Activated CD8-positive, alpha-beta T cell treated with anti-CD3 and anti-CD28 coated beads for 36 hours (primary cell): ENCODE measurements around the gene SH3BGR. TPM values are rescaled to one million over a fixed set of nuclear protein-coding genes. Genes with fewer than 3 reads are reported as not detected.

ENCODE experiments used
- ATAC-seq: fragments of 200-7000 bp; cut with Tn5 transposase; one replicate; pipeline ENCODE4 v1.10.0; 2021; ENCODE audit warnings: mild to moderate bottlenecking, moderate library complexity
- CTCF ChIA-PET: fragments of 350-600 bp; sonication (Branson Sonifier 250); formaldehyde crosslinking; loops from one replicate; lab custom pipeline; 2021; ENCODE audit warnings: antibody characterized with exemption; lab: Charles Lee
- POLR2A ChIA-PET: fragments of 350-600 bp; sonication (Branson Sonifier 250); formaldehyde crosslinking; loops from one replicate; lab custom pipeline; 2021; ENCODE audit warnings: antibody characterized with exemption; lab: Charles Lee
- DNase-seq: peaks from one replicate; pipeline ENCODE4 v3.0.0-alpha.2; 2020
- H3K27ac Mint-ChIP-seq: one replicate; pipeline ENCODE4 v1.8.0; 2021; ENCODE audit warnings: mild to moderate bottlenecking, mixed read lengths
- H3K27me3 Mint-ChIP-seq: one replicate; pipeline ENCODE4 v1.8.0; 2021; ENCODE audit warnings: mixed read lengths
- H3K36me3 Mint-ChIP-seq: one replicate; pipeline ENCODE4 v1.8.0; 2021; ENCODE audit warnings: low read depth, mixed read lengths
- H3K4me1 Mint-ChIP-seq: one replicate; pipeline ENCODE4 v1.8.0; 2021; ENCODE audit warnings: low read depth, mixed read lengths
- H3K4me3 Mint-ChIP-seq: one replicate; pipeline ENCODE4 v1.8.0; 2021; ENCODE audit warnings: mild to moderate bottlenecking, moderate library complexity, mixed read lengths
- H3K9me3 Mint-ChIP-seq: one replicate; pipeline ENCODE4 v1.8.0; 2021; ENCODE audit warnings: mixed read lengths
- CTCF ChIP-seq: fragments of 200-600 bp; IDR thresholded peaks from one replicate; pipeline ENCODE4 v1.8.0; 2022; ENCODE audit warnings: antibody characterized with exemption, mild to moderate bottlenecking
- intact Hi-C: fragments of 100-400 bp; cut with micrococcal nuclease; formaldehyde crosslinking; loops from one replicate; pipeline ENCODE4 v1.10.0; 2022
- total RNA-seq, 2 experiments: library from RNA; stranded (reverse); gene quantifications; one replicate each; pipeline ENCODE4 v1.2.3, GENCODE V29; 2021

The SH3BGR gene
- total RNA-seq, 2 experiments from 2014 or later, result 4.5 to 4.8 TPM

GRCh38 chr21:39531064-39531463, 79.3 kb downstream of the SH3BGR start:
- Mint-ChIP-seq H3K36me3 (no peaks in the 10 kb centered on the region), H3K9me3 (no peaks in the 10 kb centered on the region), H3K27ac (no peak overlapping the region), H3K27me3 (peaks cover 12% of the 10 kb centered on the region), H3K4me3 (no peak overlapping the region), H3K4me1 (no peaks in the 10 kb centered on the region)
- TF ChIP-seq CTCF, result no peak
- ATAC-seq (no peak), DNase-seq (no peak)
- CTCF ChIA-PET, result interaction anchor here (1.8 kb wide), 1 partner anchor 13 kb away, joined by 10 read pairs; no protein-coding TSS in a partner anchor
- POLR2A ChIA-PET, result no interaction called here
- intact Hi-C loops, result no loop called here

- POLR2A ChIA-PET, result no interaction called here
- H3K27me3 Mint-ChIP-seq, result peaks cover 12% of the 10 kb centered on the region
- intact Hi-C loops, result no loop called here
- no peak for TF ChIP-seq CTCF
- ATAC-seq (no peak), DNase-seq (no peak)
- H3K4me3 Mint-ChIP-seq, result no peak overlapping the region
- no peak overlapping the region for H3K27ac Mint-ChIP-seq
- no peaks in the 10 kb centered on the region for H3K36me3 Mint-ChIP-seq
- CTCF ChIA-PET, result interaction anchor here (1.8 kb wide), 1 partner anchor 14 kb away, joined by 10 read pairs; no protein-coding TSS in a partner anchor
- H3K9me3 Mint-ChIP-seq, result no peaks in the 10 kb centered on the region
- no peaks in the 10 kb centered on the region for H3K4me1 Mint-ChIP-seq
These were observed 80.1 kb downstream of the SH3BGR start for GRCh38 chr21:39531840-39532239.

GRCh38 chr21:39533545-39534380, 82.0 kb downstream of the SH3BGR start:
- ChIA-PET CTCF (interaction anchor here (1.4 kb wide), 1 partner anchor 15 kb away, joined by 4 read pairs; no protein-coding TSS in a partner anchor), POLR2A (no interaction called here)
- Mint-ChIP-seq H3K36me3 (no peaks in the 10 kb centered on the region), H3K4me1 (no peaks in the 10 kb centered on the region), H3K9me3 (no peaks in the 10 kb centered on the region), H3K27ac (no peak overlapping the region), H3K4me3 (no peak overlapping the region), H3K27me3 (peaks cover 9% of the 10 kb centered on the region)
- ATAC-seq, result no peak
- intact Hi-C loops, result no loop called here
- DNase-seq, result no peak
- no peak for TF ChIP-seq CTCF

DNA sequence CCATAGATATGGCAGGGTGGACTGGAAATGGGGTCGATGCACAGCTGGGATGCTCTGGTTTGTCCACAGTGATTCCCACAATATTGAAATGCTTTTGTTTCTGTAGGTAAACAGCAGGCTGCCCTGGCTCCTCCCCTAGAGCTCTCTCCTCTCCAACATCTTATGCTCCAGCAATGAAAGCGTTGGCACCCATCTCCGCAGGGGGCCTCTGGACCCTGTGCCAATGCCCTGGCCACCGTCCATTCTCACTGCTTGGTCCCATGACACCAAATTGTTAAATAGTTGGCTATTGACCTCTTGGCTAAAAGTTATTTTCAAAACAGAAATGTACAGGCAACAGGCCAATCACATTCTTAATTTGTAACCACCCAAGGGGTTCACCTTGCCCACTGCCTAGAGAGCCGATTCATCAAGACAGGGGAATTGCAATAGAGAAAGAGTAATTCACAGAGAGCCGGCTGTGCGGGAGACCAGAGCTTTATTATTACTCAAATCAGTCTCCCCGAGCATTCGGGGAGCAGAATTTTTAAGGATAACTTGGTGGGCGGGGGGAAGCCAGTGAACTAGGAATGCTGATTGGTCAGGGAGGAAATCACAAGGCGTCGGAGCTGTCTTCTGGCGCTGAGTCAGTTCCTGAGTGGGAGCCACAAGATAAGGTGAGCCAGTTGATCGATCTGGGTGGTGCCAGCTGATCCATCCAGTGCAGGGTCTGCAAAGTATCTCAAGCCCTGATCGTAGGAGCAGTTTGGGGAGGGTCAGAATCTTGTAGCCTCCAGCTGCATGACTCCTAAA, 84.1 kb downstream of the SH3BGR start:
- Mint-ChIP-seq H3K36me3 (no peaks in the 10 kb centered on the region), H3K4me1 (no peaks in the 10 kb centered on the region), H3K27me3 (peaks cover 6% of the 10 kb centered on the region), H3K27ac (no peak overlapping the region), H3K9me3 (no peaks in the 10 kb centered on the region), H3K4me3 (no peak overlapping the region)
- TF ChIP-seq CTCF, result no peak
- ChIA-PET POLR2A (no interaction called here), CTCF (interaction anchor here (1.2 kb wide), 1 partner anchor 17 kb away, joined by 9 read pairs; no protein-coding TSS in a partner anchor)
- ATAC-seq (no peak), DNase-seq (no peak)
- intact Hi-C loops, result no loop called here
